HCT116 (cell line): ENCODE measurements around the gene C1orf56. TPM values are rescaled to one million over a fixed set of nuclear protein-coding genes. Genes with fewer than 3 reads are reported as not detected.

Experiments used
- ATAC-seq: fragments of 200-7000 bp; cut with Tn5 transposase; 2 replicates; pipeline ENCODE4 v1.9.1; 2020; ENCODE audit warnings: mild to moderate bottlenecking, moderate library complexity
- BruUV-seq: library from RNA; stranded (reverse); fragments of 400-500 nt; replicated peaks from 2 replicates; lab custom pipeline; 2021; lab: Mats Ljungman, UMichigan
- CTCF ChIA-PET: fragments of 300-600 bp; sonication (Branson Sonifier 250); formaldehyde crosslinking; loops from one replicate; lab custom pipeline; 2021; ENCODE audit warnings: antibody characterized with exemption; lab: Charles Lee
- POLR2A ChIA-PET: fragments of 300-600, 350-600 bp; sonication (Branson Sonifier 250); formaldehyde crosslinking; loops from one replicate; lab custom pipeline; 2021; ENCODE audit warnings: antibody characterized with exemption; lab: Charles Lee
- RAD21 ChIA-PET, 2 experiments: fragments of 300-600 bp; sonication (Branson Sonifier 250); formaldehyde crosslinking; loops; one replicate each; lab custom pipeline; 2023; ENCODE audit warnings: low total read pairs in 2 of 2; ENCODE audit not compliant: uncharacterized antibody in 2 of 2, unreplicated experiment in 2 of 2, low non-redundant PET in 1 of 2; lab: Charles Lee
- DNase-seq: peaks from one replicate; pipeline ENCODE4 v3.0.0-alpha.2; 2010; ENCODE audit warnings: low read depth, low spot score
- H2AFZ ChIP-seq: fragments of 200-600 bp; shearing (Covaris generic), sonication (generic); 2 replicates; pipeline ENCODE4 v1.6.1; 2017; ENCODE audit warnings: low read depth, mixed run types, mixed read lengths, antibody characterized with exemption, low read length; ENCODE audit not compliant: poor library complexity, severe bottlenecking
- H3K27ac ChIP-seq: 2 replicates; pipeline ENCODE4 v1.5.1; 2012; ENCODE audit warnings: low read depth, low read length
- H3K27me3 ChIP-seq: fragments of 200-600 bp; sonication (generic); 2 replicates; pipeline ENCODE4 v1.6.1; 2016; ENCODE audit warnings: mixed run types, low read length, mixed read lengths; ENCODE audit not compliant: insufficient read depth
- H3K36me3 ChIP-seq, 2 experiments: fragments of 200-500 bp in 1 of 2; fragments of 200-600 bp in 1 of 2; sonication (Bioruptor generic) in 1 of 2; sonication (generic) in 1 of 2; 2 replicates each; pipeline versions ENCODE4 v1.5.1 to v1.6.1; 2014 to 2016; ENCODE audit warnings: low read length in 2 of 2, inconsistent platforms in 1 of 2, mixed read lengths in 1 of 2, mixed run types in 1 of 2; ENCODE audit not compliant: insufficient read depth in 2 of 2, control insufficient read depth in 1 of 2
- H3K4me1 ChIP-seq, 2 experiments: fragments of 200-600 bp in 1 of 2; sonication (generic) in 1 of 2; 2 replicates each; pipeline versions ENCODE4 v1.5.1 to v1.6.1; 2012 to 2017; ENCODE audit warnings: low read length in 2 of 2, inconsistent platforms in 1 of 2, mild to moderate bottlenecking in 1 of 2, mixed read lengths in 1 of 2, mixed run types in 1 of 2, moderate library complexity in 1 of 2; ENCODE audit not compliant: insufficient read depth in 2 of 2, control insufficient read depth in 1 of 2
- H3K4me2 ChIP-seq: fragments of 200-600 bp; sonication (generic); 2 replicates; pipeline ENCODE4 v1.6.1; 2017; ENCODE audit warnings: mixed run types, low read length, mixed read lengths
- H3K4me3 ChIP-seq, 2 experiments: fragments of 200-600 bp in 1 of 2; sonication (generic) in 1 of 2; replicated peaks in 1 of 2; 2 replicates each; pipeline ENCODE4 v1.5.1; 2011 to 2016; ENCODE audit warnings: low read length in 2 of 2, control low read depth in 1 of 2, low read depth in 1 of 2, mild to moderate bottlenecking in 1 of 2, mixed read lengths in 1 of 2, mixed run types in 1 of 2
- H3K79me2 ChIP-seq: fragments of 200-600 bp; sonication (generic); 2 replicates; pipeline ENCODE4 v1.6.1; 2017; ENCODE audit warnings: mild to moderate bottlenecking, mixed run types, low read length, moderate library complexity, mixed read lengths; ENCODE audit not compliant: insufficient read depth
- H3K9ac ChIP-seq: fragments of 200-600 bp; sonication (generic); 2 replicates; pipeline ENCODE4 v1.6.1; 2016; ENCODE audit warnings: low read length, mixed read lengths
- H3K9me2 ChIP-seq: fragments of 200-600 bp; sonication (generic), shearing (Covaris generic); 2 replicates; pipeline ENCODE4 v1.6.1; 2017; ENCODE audit warnings: mixed run types, mild to moderate bottlenecking, moderate library complexity; ENCODE audit not compliant: insufficient read depth
- H3K9me3 ChIP-seq, 2 experiments: fragments of 200-500 bp in 1 of 2; fragments of 200-600 bp in 1 of 2; sonication (Bioruptor generic) in 1 of 2; sonication (generic) in 1 of 2; 2 replicates each; pipeline ENCODE4 v1.6.1; 2014 to 2017; ENCODE audit warnings: low read length in 2 of 2, mixed read lengths in 2 of 2, inconsistent platforms in 1 of 2, low read depth in 1 of 2, mild to moderate bottlenecking in 1 of 2, mixed run types in 1 of 2, moderate library complexity in 1 of 2; ENCODE audit not compliant: control insufficient read depth in 1 of 2, insufficient read depth in 1 of 2
- H4K20me1 ChIP-seq: fragments of 200-600 bp; sonication (generic), shearing (Covaris generic); 2 replicates; pipeline ENCODE4 v1.6.1; 2017; ENCODE audit warnings: mixed run types, mild to moderate bottlenecking, moderate library complexity; ENCODE audit not compliant: insufficient read depth
- CTCF ChIP-seq, 3 experiments: fragments of 200-600 bp in 1 of 3; sonication (generic) in 1 of 3; IDR thresholded peaks in 2 of 3; conservative IDR thresholded peaks in 1 of 3; 2 replicates each; pipeline ENCODE4 v1.5.1; 2012 to 2017; ENCODE audit warnings: low read depth in 2 of 3, low read length in 2 of 3, antibody characterized with exemption in 1 of 3, borderline replicate concordance in 1 of 3, control low read depth in 1 of 3, mild to moderate bottlenecking in 1 of 3, mixed read lengths in 1 of 3, mixed run types in 1 of 3, moderate library complexity in 1 of 3; ENCODE audit not compliant: insufficient read depth in 1 of 3
- EGR1 ChIP-seq: IDR thresholded peaks from 2 replicates; pipeline ENCODE4 v1.6.1; 2012; ENCODE audit warnings: low read depth
- ELF1 ChIP-seq: IDR thresholded peaks from 2 replicates; pipeline ENCODE4 v1.6.1; 2012; ENCODE audit warnings: low read depth, borderline replicate concordance
- EZH2phosphoT487 ChIP-seq: fragments of 200-600 bp; IDR thresholded peaks from 2 replicates; pipeline ENCODE4 v1.6.1; 2018; ENCODE audit warnings: antibody characterized with exemption, borderline replicate concordance
- SP1 ChIP-seq: IDR thresholded peaks from 2 replicates; pipeline ENCODE4 v1.6.1; 2012; ENCODE audit warnings: low read depth
- TCF7L2 ChIP-seq: IDR thresholded peaks from 2 replicates; pipeline ENCODE4 v1.7.0; 2011; ENCODE audit warnings: borderline replicate concordance, inconsistent platforms; ENCODE audit not compliant: insufficient read depth, insufficient read length; ENCODE audit errors: extremely low read depth
- YY1 ChIP-seq: IDR thresholded peaks from 2 replicates; pipeline ENCODE4 v1.6.1; 2011; ENCODE audit warnings: low read length, low read depth, moderate library complexity, mild to moderate bottlenecking; ENCODE audit not compliant: insufficient replicate concordance; ENCODE audit errors: extremely low read depth
- intact Hi-C: fragments of 100-400 bp; cut with micrococcal nuclease; formaldehyde crosslinking; loops from 2 replicates; pipeline ENCODE4 v1.10.0; 2022
- total RNA-seq: library from RNA; stranded (reverse); gene quantifications from one replicate; pipeline ENCODE4 v1.2.1, GENCODE V29; 2021; ENCODE audit not compliant: unreplicated experiment

C1orf56 gene
- total RNA-seq, 1 experiment from 2014 or later, result not detected

- no peak for ATAC-seq
- H3K27me3 ChIP-seq, result no peaks in the 10 kb centered on the region
- H3K4me1 ChIP-seq, result peaks cover 7 to 13% of the 10 kb centered on the region in 2 experiments
- ChIA-PET RAD21 (no interaction called here), POLR2A (no interaction called here), CTCF (interaction anchor here (1.1 to 1.3 kb wide), 3 partner anchors 15 to 58 kb away, joined by 3 read pairs; partner anchors contain the start of gene TNFAIP8L2)
- no peaks in the 10 kb centered on the region for H3K36me3 ChIP-seq
- no peak for DNase-seq
- no peak overlapping the region for H3K27ac ChIP-seq
- no peaks in the 10 kb centered on the region for H3K9me2 ChIP-seq
- H2AFZ ChIP-seq, result no peak overlapping the region
- H3K4me2 ChIP-seq, result peak overlapping the region; percentile 67; the same call in 1 of the 2 replicates
- no peaks in the 10 kb centered on the region for H3K9me3 ChIP-seq
- H3K4me3 ChIP-seq, result no peak overlapping the region
- H4K20me1 ChIP-seq, result no peaks in the 10 kb centered on the region
- no peaks in the 10 kb centered on the region for H3K79me2 ChIP-seq
- BruUV-seq, result no TSS peak
- intact Hi-C loops, result no loop called here
- H3K9ac ChIP-seq, result no peak overlapping the region
- TF ChIP-seq ELF1 (no peak), EGR1 (no peak), EZH2phosphoT487 (no peak), YY1 (no peak), SP1 (no peak), CTCF (IDR thresholded peaks at IDR 0.05 in 2 of 3, conservative IDR thresholded peaks at IDR 0.05 in 1 of 3; ENCODE audit: borderline replicate concordance in 1 of 3, insufficient read depth in 1 of 3, low read depth in 2 of 3, low read length in 2 of 3) (no peak), TCF7L2 (no peak)
These were observed 50.6 kb downstream of the C1orf56 start for GRCh38 chr1:151098126-151098525.

Other genes with a start within 250 kb of the C1orf56 start
- 3.5 TPM for gene CTSK, start 239.5 kb upstream of the C1orf56 start, total RNA-seq
- gene ARNT, start 171.2 kb upstream of the C1orf56 start, total RNA-seq, result 27.2 TPM
- gene CTXND2, start 160.6 kb upstream of the C1orf56 start, total RNA-seq, result not detected
- gene SETDB1, start 121.4 kb upstream of the C1orf56 start, total RNA-seq, result 54.3 TPM
- 218 TPM for gene CERS2, start 72.9 kb upstream of the C1orf56 start, total RNA-seq
- gene ANXA9, start 65.5 kb upstream of the C1orf56 start, total RNA-seq, result 2.7 TPM
- gene MINDY1, start 40.8 kb upstream of the C1orf56 start, total RNA-seq, result 1.2 TPM
- gene PRUNE1, start 39.3 kb upstream of the C1orf56 start, total RNA-seq, result 20.2 TPM
- gene BNIPL, start 11.2 kb upstream of the C1orf56 start, total RNA-seq, result 0.86 TPM
- gene CDC42SE1, start 11.9 kb downstream of the C1orf56 start, total RNA-seq, result 50.5 TPM
- gene MLLT11, start 12.6 kb downstream of the C1orf56 start, total RNA-seq, result 0.17 TPM
- gene GABPB2, start 23.0 kb downstream of the C1orf56 start, total RNA-seq, result 7.7 TPM
- gene SEMA6C, start 98.9 kb downstream of the C1orf56 start, total RNA-seq, result 8.2 TPM
- not detected for gene TNFAIP8L2, start 108.9 kb downstream of the C1orf56 start, total RNA-seq
- 5.0 TPM for gene LYSMD1, start 118.2 kb downstream of the C1orf56 start, total RNA-seq
- gene SCNM1, start 118.4 kb downstream of the C1orf56 start, total RNA-seq, result 34.1 TPM
- 1.8 TPM for gene TMOD4, start 128.2 kb downstream of the C1orf56 start, total RNA-seq
- 68.9 TPM for gene VPS72, start 142.4 kb downstream of the C1orf56 start, total RNA-seq
- 75.4 TPM for gene PIP5K1A, start 150.8 kb downstream of the C1orf56 start, total RNA-seq
- 225 TPM for gene PSMD4, start 207.0 kb downstream of the C1orf56 start, total RNA-seq
- gene ZNF687, start 234.5 kb downstream of the C1orf56 start, total RNA-seq, result 34.3 TPM